ENCODE measurements around the gene ADCY1.

DNA sequence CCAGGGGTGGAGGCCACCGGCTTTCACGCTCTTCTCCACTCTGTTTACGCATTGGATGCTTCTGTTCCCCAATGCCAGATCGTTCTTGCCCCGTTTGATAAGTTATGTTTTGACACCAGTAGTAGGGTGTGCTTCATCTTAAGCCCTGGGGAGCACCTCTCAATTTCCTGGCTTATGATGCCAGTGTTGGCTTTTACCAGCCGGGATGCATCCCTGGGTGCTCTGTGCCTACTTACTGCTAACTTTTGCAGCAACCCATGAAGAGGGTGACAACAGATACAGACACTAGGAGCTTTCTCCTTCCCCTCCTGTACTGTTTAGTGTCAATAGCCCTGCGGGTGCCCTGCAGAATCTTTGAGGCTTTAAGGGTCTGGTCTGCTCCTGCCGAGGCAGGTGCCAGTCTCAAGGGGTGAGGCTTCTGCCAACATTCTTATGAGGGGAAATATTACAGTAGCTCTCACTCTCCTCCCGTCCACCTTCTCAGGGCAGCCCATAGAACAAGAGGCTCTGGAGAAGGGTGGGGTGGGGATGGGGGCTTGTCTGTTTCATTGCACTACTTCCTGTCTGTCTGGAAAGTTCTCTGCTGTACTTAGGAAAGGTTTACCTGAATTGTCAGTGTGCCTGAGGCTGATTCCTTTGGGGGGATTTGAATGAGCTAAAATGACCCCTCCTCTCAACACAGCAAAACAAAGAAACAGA lies 23.3 kb downstream of the ADCY1 start:
- TF ChIP-seq, protein P1, sequence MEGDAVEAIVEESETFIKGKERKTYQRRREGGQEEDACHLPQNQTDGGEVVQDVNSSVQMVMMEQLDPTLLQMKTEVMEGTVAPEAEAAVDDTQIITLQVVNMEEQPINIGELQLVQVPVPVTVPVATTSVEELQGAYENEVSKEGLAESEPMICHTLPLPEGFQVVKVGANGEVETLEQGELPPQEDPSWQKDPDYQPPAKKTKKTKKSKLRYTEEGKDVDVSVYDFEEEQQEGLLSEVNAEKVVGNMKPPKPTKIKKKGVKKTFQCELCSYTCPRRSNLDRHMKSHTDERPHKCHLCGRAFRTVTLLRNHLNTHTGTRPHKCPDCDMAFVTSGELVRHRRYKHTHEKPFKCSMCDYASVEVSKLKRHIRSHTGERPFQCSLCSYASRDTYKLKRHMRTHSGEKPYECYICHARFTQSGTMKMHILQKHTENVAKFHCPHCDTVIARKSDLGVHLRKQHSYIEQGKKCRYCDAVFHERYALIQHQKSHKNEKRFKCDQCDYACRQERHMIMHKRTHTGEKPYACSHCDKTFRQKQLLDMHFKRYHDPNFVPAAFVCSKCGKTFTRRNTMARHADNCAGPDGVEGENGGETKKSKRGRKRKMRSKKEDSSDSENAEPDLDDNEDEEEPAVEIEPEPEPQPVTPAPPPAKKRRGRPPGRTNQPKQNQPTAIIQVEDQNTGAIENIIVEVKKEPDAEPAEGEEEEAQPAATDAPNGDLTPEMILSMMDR (IDR thresholded peaks at IDR 0.05), result no peak
- TF ChIP-seq POLR2A (IDR thresholded peaks at IDR 0.05), result no peak

All from esophagus squamous epithelium (tissue), 4 donors.